Measurements from ENCODE around the gene PI16.

GRCh38 chr6:36980129-36980528, 25.6 kb downstream of the PI16 start:
- no peak for TF ChIP-seq CTCF (IDR thresholded peaks at IDR 0.05; ENCODE audit: low read depth, low read length)
- TF ChIP-seq POLR2A (IDR thresholded peaks at IDR 0.05; ENCODE audit: extremely low read depth, insufficient read length): no peak
- no peak for TF ChIP-seq MAX (IDR thresholded peaks at IDR 0.05; ENCODE audit: low read depth, low read length)

Measured in NB4 (cell line).